HPDE6-E6E7 (cell line): Measurements from ENCODE around the gene COBL.

Experiments
- DNase-seq: peaks from one replicate; pipeline ENCODE4 v3.0.0; 2011; ENCODE audit warnings: missing footprints; ENCODE audit errors: extremely low spot score

COBL gene

GRCh38 chr7:51121931-51122425 is 194.6 kb downstream of the COBL start:
- no peak for DNase-seq

GRCh38 chr7:51121036-51121790 is 195.4 kb downstream of the COBL start:
- DNase-seq, result no peak

- no peak for DNase-seq
Observed at GRCh38 chr7:51118628-51119027, 198.0 kb downstream of the COBL start.

GRCh38 chr7:51114501-51114900 is 202.1 kb downstream of the COBL start:
- no peak for DNase-seq

DNA sequence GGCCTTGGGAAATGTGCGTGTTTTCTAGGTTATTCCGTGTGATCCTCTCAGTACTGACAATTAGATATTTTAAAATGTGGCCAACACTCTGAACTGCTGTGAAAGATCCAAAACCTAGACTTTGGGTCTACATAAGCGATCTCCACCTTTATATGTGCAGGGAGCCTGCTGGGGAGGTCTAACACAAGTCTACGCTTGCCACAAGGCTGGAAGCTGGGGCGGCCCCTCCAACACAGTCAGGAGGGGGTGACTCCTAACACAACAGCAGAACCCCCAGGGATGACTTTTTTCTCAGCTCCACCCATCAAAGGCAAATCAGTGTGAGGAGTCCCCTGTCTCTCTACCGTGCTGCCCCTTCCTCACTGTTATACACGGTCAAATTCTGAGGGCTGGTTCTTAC is 202.6 kb downstream of the COBL start:
- DNase-seq, result no peak

DNA sequence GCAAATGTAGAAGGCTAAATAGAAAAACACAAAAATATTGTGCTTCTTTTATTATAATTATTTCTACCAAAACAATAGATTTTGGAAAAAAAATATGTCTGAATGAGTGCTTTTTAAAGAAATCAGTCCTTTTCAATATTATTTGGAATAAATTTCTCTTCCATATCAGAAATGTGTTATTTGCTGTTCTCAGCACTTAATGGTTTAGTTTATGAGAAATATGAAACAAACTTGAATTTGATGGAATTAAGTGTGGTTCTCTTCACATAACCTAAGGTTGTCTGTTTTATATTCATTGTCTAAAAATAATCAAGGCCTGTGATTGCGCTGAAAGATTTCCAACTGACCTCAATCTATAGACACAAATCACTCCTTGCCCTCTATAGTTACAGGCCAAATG is 203.0 kb downstream of the COBL start:
- no peak for DNase-seq

GRCh38 chr7:51111241-51111940 is 205.2 kb downstream of the COBL start:
- no peak for DNase-seq

- no peak for DNase-seq
Observed at GRCh38 chr7:51108134-51108533, 208.5 kb downstream of the COBL start.

GRCh38 chr7:51104278-51104677 is 212.3 kb downstream of the COBL start:
- no peak for DNase-seq

- DNase-seq, result no peak
Observed at GRCh38 chr7:51103718-51104117, 212.9 kb downstream of the COBL start.

DNA sequence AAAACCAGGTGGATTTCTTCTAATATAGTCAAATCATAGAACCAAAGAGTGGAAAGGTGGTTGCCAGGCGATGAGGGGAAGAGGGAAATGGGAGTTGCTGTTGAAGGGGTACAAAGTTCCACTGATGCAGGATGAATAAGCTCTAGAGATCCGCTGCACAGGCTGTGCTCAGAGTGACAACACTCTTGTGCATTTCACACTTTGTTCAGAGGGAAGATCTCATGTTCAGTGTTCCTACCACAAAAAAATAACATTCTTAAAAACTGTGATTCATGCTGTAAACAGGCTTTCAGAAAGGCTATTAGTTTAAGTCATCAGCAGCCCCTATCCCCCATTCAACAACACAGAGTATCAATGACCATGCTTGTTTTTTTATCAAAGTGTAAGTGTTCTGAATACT is 213.8 kb downstream of the COBL start:
- no peak for DNase-seq

- no peak for DNase-seq
Observed at GRCh38 chr7:51101111-51101757, 215.4 kb downstream of the COBL start.

GRCh38 chr7:51090411-51090810 is 226.2 kb downstream of the COBL start:
- DNase-seq, result no peak

GRCh38 chr7:51085034-51085692 is 231.4 kb downstream of the COBL start:
- DNase-seq, result no peak

DNA sequence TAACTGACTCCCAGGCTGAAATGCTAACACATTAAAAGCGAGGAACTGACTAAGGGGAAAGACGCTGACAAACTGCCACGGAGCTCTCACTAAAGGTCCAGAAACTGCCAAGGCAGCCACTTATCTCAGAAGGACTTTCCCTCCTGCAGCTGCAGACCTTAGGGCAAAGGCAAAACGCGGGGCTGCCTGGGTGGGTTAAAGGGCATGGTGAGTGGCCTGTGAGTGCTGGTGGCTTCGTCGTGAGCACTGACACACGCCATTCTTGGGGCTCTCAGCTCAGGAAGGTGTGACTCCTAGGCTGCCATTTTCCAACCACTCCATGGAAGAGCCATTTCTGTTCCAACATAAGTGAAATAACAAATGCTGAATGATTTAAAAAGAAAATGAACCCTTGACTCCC is 232.5 kb downstream of the COBL start:
- DNase-seq, result no peak

GRCh38 chr7:51082940-51083533 is 233.6 kb downstream of the COBL start:
- no peak for DNase-seq

- DNase-seq, result no peak
Observed at GRCh38 chr7:51082096-51082840, 234.3 kb downstream of the COBL start.

GRCh38 chr7:51081270-51081890 is 235.2 kb downstream of the COBL start:
- no peak for DNase-seq

GRCh38 chr7:51080622-51081269 is 235.9 kb downstream of the COBL start:
- no peak for DNase-seq

- no peak for DNase-seq
Observed at GRCh38 chr7:51080216-51080615, 236.4 kb downstream of the COBL start.
